ENCODE measurements around the gene SLC35F6.

The SLC35F6 gene, protein sequence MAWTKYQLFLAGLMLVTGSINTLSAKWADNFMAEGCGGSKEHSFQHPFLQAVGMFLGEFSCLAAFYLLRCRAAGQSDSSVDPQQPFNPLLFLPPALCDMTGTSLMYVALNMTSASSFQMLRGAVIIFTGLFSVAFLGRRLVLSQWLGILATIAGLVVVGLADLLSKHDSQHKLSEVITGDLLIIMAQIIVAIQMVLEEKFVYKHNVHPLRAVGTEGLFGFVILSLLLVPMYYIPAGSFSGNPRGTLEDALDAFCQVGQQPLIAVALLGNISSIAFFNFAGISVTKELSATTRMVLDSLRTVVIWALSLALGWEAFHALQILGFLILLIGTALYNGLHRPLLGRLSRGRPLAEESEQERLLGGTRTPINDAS

GRCh38 chr2:26764078-26764887 lies at the start of gene SLC35F6:
SLC35F6 (plus strand) TSS chr2:26764284; CDS start chr2:26764350, 66 bp downstream.
- DNase-seq, result no peak

DNA sequence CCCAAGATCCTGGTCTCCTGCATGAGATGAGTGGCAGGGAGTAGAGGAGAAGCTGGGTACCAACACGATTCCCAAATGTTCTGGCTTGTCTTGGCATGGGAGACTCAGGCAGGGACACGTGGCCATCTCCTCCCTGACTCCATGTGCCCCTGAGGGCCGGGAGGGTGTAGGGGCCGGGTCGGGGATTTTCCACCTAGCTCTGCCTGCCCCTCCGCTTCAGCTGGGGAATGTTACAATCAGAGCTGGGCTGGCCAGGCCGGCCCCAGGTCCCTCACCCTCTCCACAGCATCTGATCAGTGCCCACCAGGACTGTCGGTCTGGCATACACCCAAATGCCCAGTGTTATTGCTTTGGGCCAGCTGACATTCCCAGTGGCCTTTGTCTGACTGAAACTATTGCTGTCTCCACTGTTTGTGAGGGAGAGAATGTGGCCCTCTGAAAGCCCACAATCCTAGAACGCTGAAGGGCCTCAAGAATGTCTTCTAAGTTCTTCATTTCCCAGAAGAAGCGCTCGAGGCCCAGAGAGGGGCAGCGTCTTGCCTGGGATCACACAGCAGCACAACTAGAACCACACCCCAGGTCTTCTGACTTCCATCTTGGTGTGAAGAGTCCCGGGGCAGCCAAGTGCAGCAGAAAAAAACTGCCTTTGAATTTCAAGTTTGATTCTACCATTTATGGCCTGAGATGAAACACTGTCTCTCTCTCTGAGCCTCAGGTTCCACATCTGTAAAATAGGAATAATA lies 48.4 kb upstream of the SLC35F6 start:
- no peak for DNase-seq

DNA sequence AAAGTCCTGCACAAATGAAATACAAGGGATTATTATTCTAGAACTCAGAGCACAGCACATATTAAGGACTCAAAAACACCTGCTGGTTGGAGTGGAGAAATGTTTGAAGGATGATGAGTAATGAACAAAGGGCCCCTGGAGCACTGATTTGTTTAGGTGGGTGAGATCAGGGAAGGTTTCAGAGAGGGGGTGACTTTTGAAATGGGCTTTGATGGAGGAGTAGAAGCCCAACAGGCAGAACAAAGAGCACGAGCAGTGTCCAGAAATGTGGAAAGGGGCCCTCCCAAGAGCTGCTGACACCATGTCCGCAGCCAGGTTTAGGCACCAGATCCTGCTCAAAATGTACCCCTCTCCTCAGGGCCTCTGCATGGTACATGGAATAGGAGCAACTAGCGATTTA lies 47.7 kb upstream of the SLC35F6 start:
- no peak for DNase-seq

GRCh38 chr2:26716769-26717168 lies 47.3 kb upstream of the SLC35F6 start:
- no peak for DNase-seq

DNA sequence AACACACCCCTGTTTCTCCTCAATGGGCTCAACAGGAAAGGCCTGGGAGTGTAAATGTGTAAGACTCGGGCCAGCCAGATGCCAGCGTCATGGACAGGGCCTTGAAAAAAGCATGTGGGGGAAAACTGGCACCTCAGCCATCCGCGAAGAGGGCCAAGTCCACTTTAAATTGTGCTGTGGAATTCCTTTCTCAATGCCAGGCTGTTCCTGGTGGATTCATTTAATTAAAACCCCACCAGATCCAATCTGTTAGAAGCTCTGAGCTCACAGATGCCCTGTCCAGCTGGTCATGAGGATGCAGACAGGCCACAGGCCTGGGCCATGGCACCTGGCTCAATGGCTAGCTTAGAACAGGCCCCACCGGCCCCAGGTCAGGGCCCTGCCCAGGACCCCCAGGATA lies 46.7 kb upstream of the SLC35F6 start:
- DNase-seq, result no peak

GRCh38 chr2:26718949-26719686 lies 45.0 kb upstream of the SLC35F6 start:
- no peak for DNase-seq

GRCh38 chr2:26720322-26721114 lies 43.6 kb upstream of the SLC35F6 start:
- DNase-seq, result no peak

DNA sequence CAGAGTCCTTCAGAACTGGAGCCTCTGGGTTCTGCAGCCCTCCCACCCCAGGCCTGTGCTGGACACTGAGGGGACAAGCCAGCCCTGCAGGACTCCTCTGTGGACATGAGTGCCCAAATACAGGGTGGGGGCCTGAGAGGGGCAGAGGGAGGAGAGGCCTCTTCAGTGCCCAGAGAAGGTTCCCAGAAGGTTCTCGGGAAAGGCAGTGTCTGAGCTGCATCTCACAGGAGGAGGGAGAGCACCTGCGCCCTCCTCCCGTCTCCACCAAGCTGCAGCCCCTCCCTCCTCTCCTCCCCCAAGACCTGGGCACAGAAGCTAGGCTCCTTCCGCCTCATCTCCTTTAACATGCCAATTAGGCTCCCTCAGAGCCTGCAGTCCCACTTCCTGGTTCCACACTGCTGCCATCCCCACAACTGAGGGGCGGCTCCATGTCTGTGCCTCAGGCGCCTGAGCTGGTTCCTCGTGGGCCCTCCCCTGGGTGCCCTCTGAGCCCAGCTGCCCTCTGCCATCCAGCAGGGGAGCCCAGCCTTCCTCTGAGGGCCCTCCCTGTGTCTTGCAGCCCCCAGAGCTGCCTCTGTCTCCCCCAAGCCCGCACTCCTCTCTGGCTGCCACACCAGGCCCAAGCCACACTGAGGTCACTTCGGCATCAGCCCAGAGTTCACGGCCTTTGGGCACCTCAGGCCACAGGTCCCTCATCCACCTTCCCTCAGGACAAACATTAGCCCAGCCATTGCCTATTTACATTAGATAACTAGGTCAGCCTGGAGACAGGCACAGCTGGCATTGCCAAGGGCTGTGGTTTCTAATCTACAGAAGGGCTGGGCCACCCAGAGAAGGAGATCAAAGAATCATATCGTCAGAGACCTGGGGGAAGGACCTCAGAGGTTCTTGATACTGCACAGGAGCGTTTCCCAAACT lies 42.7 kb upstream of the SLC35F6 start:
- DNase-seq, result no peak

DNA sequence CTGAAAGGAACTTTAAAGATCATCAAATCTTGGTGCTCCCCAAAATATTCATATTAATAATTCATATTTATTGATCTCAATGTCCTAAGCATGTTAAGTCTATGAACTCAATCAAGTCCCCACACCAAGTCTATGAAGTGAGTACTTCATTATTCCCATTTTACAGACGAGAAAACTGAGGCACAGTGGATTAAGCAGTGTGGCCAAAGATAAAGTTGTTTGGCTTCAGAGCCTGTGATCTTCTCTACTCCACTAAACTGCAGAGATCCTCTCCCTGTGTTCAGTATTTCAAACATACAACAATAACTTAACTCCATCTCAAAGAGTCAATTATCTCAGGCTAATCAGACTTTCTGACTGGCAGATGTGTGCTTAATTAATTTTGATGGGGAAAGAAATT lies 41.8 kb upstream of the SLC35F6 start:
- DNase-seq, result no peak

GRCh38 chr2:26722911-26723310 lies 41.2 kb upstream of the SLC35F6 start:
- no peak for DNase-seq

DNA sequence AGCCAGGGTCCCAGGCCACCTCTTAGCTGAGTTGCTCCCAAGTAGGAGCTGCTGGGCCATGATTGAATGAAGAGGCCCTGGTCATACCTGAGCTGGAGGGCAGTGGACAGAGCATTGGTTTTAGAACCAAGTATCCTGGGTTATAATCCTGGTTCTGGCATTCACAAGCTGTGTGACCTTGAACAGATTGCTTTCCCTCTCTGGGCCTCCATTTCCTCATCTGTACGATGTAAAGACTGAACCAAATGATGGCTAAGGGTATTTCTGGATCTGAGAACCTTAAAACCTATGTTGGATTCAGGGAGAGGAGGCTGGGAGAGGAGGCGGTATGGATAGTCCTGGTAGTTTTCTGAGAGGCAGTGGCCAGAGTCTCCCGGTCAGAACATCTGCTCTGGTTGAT lies 40.6 kb upstream of the SLC35F6 start:
- no peak for DNase-seq

GRCh38 chr2:26723991-26724750 lies 39.9 kb upstream of the SLC35F6 start:
- DNase-seq, result no peak

- DNase-seq, result no peak
Observed at GRCh38 chr2:26724784-26725520, 39.1 kb upstream of the SLC35F6 start.

DNA sequence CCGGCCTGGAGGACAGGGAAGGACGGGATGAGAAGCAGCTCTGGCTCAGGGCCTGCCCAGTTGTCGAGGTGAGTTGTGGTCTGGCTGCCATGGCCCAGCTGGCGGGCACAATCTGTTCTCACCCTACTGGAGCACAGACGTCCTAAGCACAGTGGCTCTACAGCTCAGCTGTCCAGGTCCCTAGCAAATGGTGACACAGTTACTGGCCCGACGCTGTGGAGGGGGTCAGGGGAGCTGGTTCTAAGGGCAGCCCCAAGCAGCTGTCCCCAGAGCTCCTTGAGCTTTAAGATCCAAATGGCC lies 38.6 kb upstream of the SLC35F6 start:
- no peak for DNase-seq

- DNase-seq, result no peak
Observed at GRCh38 chr2:26726228-26726627, 37.9 kb upstream of the SLC35F6 start.

GRCh38 chr2:26727641-26728561 lies 36.2 kb upstream of the SLC35F6 start:
- DNase-seq, result no peak

DNA sequence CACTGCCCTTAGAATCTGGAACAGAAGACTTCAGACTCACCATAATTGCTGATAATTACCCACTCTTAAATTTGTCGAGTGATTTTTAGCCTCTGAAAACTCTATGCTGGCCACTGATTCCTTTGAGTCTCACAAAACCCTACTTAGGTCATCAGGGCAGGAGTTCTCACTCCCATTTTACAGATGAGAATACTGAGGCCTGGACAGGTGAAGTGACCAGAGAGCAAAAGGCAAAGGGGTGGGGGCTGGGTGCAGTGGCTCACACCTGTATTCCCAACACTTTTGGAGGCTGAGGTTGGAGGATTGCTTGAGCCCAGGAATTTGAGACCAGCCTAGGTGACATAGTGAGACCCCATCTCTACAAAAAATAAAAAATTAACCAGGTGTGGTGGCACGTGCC lies 34.8 kb upstream of the SLC35F6 start:
- DNase-seq, result no peak
